ENCODE results near the gene HHLA2.
"Not testable (repeated sequence)": the region's sequence is repeated elsewhere in the genome, so short reads cannot be mapped to it uniquely, and the experiment has no call there.

Gene HHLA2

DNA sequence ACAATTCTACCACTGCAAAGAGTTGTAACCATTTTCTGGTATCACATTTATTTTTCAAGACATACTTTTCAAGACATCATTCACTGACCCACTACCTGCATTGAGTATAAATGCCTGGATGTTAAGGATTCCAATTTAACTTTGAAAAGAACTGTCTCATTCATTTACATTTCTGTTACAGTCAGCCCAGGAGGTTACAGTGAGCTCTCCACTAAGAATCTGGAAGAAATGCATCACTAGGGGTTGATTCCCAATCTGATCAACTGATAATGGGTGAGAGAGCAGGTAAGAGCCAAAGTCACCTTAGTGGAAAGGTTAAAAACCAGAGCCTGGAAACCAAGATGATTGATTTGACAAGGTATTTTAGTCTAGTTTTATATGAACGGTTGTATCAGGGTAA is 81.0 kb downstream of the HHLA2 start:
- H3K4me3 ChIP-seq (replicated peaks in 1 of 2; ENCODE audit: low read depth in 2 of 2, low read length in 2 of 2): no peak overlapping the region
- DNase-seq (ENCODE audit: low read depth in 2 of 2): no peak
- TF ChIP-seq, protein P1, sequence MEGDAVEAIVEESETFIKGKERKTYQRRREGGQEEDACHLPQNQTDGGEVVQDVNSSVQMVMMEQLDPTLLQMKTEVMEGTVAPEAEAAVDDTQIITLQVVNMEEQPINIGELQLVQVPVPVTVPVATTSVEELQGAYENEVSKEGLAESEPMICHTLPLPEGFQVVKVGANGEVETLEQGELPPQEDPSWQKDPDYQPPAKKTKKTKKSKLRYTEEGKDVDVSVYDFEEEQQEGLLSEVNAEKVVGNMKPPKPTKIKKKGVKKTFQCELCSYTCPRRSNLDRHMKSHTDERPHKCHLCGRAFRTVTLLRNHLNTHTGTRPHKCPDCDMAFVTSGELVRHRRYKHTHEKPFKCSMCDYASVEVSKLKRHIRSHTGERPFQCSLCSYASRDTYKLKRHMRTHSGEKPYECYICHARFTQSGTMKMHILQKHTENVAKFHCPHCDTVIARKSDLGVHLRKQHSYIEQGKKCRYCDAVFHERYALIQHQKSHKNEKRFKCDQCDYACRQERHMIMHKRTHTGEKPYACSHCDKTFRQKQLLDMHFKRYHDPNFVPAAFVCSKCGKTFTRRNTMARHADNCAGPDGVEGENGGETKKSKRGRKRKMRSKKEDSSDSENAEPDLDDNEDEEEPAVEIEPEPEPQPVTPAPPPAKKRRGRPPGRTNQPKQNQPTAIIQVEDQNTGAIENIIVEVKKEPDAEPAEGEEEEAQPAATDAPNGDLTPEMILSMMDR (IDR thresholded peaks at IDR 0.05; ENCODE audit: low read depth, low read length): no peak

DNA sequence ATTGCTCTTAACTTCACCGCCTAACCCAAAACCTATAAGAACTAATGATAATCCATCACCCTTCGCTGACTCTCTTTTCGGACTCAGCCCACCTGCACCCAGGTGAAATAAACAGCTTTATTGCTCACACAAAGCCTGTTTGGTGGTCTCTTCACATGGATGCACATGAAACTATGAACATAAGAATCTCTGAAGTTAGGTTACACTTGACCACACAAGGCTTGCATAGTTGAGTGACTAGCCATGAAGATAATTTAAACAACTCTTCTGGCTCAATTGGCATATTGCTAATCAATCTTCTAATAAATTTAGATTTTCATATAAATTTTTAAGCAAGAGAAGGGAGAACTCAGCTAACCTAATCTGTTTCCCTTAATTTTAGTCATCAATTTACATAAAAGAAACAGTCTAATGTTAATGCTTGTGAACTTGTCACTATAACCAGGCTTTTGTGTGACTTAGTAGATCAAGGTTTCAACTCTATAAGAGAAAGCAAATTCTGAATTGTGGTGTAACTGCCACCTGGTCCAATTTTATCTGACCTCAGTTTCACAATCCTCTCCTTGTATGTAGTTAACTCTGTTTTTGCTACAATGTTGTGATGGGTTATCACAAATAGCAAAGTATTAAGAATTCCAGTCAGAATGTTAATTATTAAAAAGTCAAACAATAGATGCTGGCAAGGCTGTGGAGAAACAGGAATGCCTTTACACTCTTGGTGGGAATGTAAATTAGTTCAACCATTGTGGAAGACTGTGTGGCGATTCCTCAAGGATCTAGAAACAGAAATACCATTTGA is 82.0 kb downstream of the HHLA2 start:
- TF ChIP-seq, protein P1 (IDR thresholded peaks at IDR 0.05; ENCODE audit: low read depth, low read length): no peak
- DNase-seq (ENCODE audit: low read depth in 2 of 2): no peak
- no peak overlapping the region for H3K4me3 ChIP-seq (replicated peaks in 1 of 2; ENCODE audit: low read depth in 2 of 2, low read length in 2 of 2)

DNA sequence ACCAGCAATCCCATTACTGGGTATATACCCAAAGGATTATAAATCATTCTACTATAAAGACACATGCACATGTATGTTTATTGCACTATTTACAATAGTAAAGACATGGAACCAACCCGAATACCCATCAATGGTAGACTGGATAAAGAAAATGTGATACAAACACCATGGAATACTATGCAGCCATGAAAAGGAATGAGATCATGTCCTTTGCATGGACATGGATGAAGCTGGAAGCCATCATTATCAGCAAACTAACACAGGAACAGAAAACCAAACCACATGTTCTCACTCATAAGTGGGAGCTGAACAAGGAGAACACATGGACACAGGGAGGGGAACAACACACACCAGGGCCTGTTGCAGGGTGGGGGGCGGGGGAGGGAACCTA is 82.6 kb downstream of the HHLA2 start:
- not testable (repeated sequence) for DNase-seq (ENCODE audit: low read depth in 2 of 2); H3K4me3 ChIP-seq (replicated peaks in 1 of 2; ENCODE audit: low read depth in 2 of 2, low read length in 2 of 2)

DNA sequence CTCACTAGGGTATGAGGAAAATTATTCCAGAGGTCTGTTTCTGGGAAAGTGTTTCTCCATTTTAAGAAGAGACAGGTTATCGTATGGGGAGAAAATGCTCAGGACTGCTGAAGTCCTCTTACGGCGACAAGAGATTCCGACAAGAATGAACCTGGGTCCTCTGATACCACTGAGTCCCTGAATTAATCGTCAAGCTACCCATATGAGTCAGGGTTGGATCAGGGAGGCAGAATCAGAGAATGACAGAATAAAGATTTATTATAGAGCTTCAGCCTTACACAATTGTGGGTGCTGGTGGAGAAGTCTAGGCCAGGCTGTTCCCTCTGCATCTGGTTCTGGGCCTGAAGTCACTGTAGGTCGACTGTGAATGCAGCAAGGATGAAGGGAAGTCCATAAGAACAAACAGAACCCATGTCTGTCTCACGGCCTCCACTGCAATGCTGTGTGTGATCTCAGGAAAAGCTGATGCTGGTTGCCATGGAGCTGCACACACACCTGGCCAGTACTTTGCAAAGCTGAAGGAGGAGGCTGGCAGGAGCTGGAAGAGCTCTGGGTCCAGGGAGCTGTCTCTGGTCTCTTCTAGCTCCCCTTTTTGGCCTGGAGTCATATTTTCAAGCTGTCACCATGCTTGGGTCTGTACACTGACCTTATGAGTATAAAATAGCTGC is 83.9 kb downstream of the HHLA2 start:
- H3K4me3 ChIP-seq (replicated peaks in 1 of 2; ENCODE audit: low read depth in 2 of 2, low read length in 2 of 2): no peak overlapping the region
- TF ChIP-seq, protein P1 (IDR thresholded peaks at IDR 0.05; ENCODE audit: low read depth, low read length): no peak
- no peak for DNase-seq (ENCODE audit: low read depth in 2 of 2)

DNA sequence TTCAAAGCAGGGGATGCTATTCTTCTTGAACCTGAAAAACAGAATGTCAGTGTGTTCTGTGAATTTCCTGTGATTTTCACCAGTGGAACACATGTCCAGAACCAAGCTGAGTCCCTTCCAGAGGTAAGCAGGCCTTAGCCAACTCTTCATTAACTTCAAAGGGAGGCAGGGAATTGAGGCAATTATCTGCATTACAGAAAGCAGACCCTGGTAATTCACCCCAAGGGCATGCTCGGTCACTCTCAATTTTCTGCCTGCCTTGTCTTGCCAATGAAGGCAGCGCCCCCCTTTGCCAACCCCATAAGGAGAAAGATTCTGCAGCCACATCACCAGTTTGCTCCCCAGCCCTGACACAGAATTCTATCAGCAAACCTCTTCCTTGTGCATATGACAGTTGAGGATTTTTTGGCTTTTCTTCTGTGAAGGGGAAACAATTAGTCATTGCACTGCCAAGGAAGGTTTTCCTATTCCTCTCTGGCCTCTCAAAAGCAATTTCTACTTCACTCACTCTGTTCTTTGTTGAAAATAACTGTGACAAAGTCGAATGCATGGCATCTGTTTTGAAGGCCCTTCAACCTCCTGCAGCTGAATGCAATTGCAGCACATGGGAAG is 85.3 kb downstream of the HHLA2 start:
- TF ChIP-seq, protein P1 (IDR thresholded peaks at IDR 0.05; ENCODE audit: low read depth, low read length): no peak
- no peak overlapping the region for H3K4me3 ChIP-seq (replicated peaks in 1 of 2; ENCODE audit: low read depth in 2 of 2, low read length in 2 of 2)
- DNase-seq (ENCODE audit: low read depth in 2 of 2): no peak

DNA sequence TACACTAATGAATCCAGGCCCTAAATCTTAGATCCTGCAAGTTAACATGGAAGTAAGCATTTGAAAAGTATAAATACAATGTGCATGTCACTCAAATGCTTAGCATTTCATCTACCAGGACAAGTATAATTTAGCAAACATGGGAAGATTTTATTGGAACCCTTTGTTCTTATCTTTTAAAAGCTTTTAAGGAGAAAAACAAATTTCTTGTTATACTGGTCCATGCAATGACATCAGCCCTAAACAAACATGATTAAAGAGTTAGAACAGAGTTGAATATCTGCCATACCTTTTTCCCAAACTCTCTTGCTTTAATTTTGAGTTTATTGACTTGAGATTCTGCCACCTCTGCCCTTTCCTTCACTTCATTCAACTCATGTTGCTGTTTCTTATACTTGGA is 87.0 kb downstream of the HHLA2 start:
- TF ChIP-seq, protein P1 (IDR thresholded peaks at IDR 0.05; ENCODE audit: low read depth, low read length): no peak
- no peak overlapping the region for H3K4me3 ChIP-seq (replicated peaks in 1 of 2; ENCODE audit: low read depth in 2 of 2, low read length in 2 of 2)

DNA sequence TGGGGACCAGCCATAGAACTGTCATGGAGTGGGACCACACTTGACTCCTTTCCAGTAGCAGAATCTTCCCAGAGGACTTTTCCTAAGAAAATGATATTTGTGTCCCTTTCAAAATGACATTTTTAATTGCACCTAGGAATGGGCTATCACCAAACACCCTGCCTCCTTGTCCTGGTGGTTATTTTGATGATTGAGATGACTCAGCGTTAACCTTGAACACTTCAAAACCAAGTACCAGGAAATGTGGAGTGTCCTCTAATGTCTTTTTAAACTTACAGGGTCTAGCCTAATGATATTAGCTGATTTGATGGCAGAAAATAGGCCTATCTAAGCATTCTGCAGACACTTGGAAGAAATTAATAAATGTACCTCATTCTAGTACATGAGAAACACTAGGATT is 90.7 kb downstream of the HHLA2 start:
- no peak overlapping the region for H3K4me3 ChIP-seq (replicated peaks in 1 of 2; ENCODE audit: low read depth in 2 of 2, low read length in 2 of 2)
- no peak for DNase-seq (ENCODE audit: low read depth in 2 of 2)
- TF ChIP-seq, protein P1 (IDR thresholded peaks at IDR 0.05; ENCODE audit: low read depth, low read length): no peak

More for the DNA sequence above, 87.0 kb downstream of the HHLA2 start:
- no peak for DNase-seq (ENCODE audit: low read depth in 2 of 2)
